Measurements from ENCODE around the gene TSPAN3. TPM values are rescaled to one million over a fixed set of nuclear protein-coding genes. Genes with fewer than 3 reads are reported as not detected.

Gene TSPAN3
- total RNA-seq, 1 experiment from 2014 or later: 237 TPM

DNA sequence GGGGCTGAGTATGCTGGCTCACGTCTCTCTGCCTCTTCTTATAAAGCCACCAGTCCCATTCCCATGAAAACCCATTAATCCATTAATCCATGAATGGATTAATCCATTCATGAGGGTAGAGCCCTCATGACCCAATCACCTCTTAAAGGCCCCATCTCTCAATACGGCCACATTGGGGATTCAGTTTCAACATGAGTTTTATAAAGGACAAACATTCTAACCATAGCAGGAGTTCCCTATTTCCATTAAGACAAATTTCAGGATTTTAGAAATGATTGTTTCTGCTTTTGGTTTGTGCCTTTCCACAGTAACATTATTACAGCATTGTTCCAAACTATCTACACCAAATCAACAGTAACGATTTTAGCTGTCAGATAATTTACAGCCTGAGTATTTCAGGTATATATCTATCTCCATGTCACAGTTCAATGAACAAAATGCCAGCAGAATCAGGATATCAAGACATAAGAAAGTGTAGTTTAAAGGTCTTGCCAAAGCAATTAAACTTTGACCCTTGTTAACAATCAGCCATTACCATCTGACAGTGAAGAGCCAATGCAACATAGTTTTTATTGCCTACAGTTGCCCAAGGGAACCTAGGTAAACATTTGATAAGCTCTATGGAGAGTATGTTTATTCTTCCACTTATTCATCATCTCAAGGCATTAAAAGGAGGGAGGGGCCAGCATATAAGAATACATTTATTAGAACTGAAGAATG is 3.8 kb downstream of the TSPAN3 start:
- Histone ChIP-seq H3K36me3 (ENCODE audit: control insufficient read depth, insufficient read depth, low read length) (no peaks in the 10 kb centered on the region; the same call in 1 of the 2 replicates), H3K9me3 (no peaks in the 10 kb centered on the region), H3K4me3 (ENCODE audit: low read depth, low read length) (no peak overlapping the region), H3K27me3 (replicated peaks; ENCODE audit: control insufficient read depth, insufficient read depth, low read length) (no peaks in the 10 kb centered on the region), H3K4me1 (peaks cover 47% of the 10 kb centered on the region)
- CTCF ChIA-PET: interaction anchor here (0.7 kb wide), 1 partner anchor 35 kb away, joined by 3 read pairs; no protein-coding TSS in a partner anchor
- TF ChIP-seq, protein P1, sequence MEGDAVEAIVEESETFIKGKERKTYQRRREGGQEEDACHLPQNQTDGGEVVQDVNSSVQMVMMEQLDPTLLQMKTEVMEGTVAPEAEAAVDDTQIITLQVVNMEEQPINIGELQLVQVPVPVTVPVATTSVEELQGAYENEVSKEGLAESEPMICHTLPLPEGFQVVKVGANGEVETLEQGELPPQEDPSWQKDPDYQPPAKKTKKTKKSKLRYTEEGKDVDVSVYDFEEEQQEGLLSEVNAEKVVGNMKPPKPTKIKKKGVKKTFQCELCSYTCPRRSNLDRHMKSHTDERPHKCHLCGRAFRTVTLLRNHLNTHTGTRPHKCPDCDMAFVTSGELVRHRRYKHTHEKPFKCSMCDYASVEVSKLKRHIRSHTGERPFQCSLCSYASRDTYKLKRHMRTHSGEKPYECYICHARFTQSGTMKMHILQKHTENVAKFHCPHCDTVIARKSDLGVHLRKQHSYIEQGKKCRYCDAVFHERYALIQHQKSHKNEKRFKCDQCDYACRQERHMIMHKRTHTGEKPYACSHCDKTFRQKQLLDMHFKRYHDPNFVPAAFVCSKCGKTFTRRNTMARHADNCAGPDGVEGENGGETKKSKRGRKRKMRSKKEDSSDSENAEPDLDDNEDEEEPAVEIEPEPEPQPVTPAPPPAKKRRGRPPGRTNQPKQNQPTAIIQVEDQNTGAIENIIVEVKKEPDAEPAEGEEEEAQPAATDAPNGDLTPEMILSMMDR (IDR thresholded peaks at IDR 0.05; ENCODE audit: insufficient read depth in 1 of 2, low read depth in 1 of 2, low read length in 1 of 2, severe bottlenecking in 1 of 2, unreplicated experiment in 1 of 2): no peak
- Mint-ChIP-seq H3K4me1 (ENCODE audit: low read depth, unreplicated experiment) (peaks cover 53% of the 10 kb centered on the region), H3K9me3 (ENCODE audit: unreplicated experiment) (no peaks in the 10 kb centered on the region), H3K4me3 (ENCODE audit: unreplicated experiment) (peak overlapping the region; percentile 64), H3K36me3 (ENCODE audit: insufficient read depth, unreplicated experiment) (peaks cover 17% of the 10 kb centered on the region), H3K27me3 (ENCODE audit: insufficient read depth, unreplicated experiment) (no peaks in the 10 kb centered on the region), H3K27ac (ENCODE audit: unreplicated experiment) (peak overlapping the region; percentile 80)
- BruUV-seq (replicated peaks): no TSS peak
- POLR2A ChIA-PET: no interaction called here
- intact Hi-C loops (cut with micrococcal nuclease; ENCODE audit: unreplicated experiment): loop anchor here (1.0 kb wide), 2 partner anchors 10 to 35 kb away; no protein-coding TSS in a partner anchor
- peak in 1 of 2 experiments; percentile 75 for DNase-seq

DNA sequence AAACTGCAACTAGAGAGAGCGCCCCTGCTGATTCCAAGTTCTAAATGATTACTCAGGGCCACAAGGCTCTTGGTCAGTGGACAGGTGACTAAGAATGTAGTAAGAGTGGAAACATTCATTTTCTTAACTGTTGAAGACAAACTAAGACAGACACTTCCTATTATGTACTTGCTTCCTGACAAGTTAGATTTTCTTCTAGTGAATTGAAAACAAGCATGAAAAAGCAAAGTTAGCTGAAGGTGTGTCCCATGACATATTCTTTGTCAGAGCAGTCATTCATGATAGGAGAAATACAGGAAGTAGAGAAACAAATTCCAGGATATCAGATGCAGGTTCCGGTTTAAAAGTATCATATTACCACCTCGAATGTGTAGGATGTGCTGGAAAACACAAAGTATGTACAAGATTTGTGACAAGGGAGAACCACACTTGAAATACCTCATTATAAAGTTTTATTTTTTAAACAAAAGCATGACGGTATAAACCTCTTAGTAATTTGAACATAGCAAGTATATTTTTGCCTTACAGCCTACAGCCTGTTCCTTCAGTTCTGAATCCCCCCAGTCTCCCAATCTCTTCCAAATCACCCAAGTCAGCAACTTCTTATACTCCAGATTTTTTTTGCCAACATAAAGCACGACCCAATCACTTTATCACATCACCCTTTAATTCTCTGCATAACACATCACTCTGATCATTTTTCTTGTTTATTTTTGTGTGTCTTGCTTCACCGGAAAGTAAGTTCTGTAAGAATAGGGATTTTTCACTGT is 6.2 kb downstream of the TSPAN3 start:
- H3K27me3 ChIP-seq (replicated peaks; ENCODE audit: control insufficient read depth, insufficient read depth, low read length): no peaks in the 10 kb centered on the region
- no peak overlapping the region for H3K4me3 ChIP-seq (ENCODE audit: low read depth, low read length)
- Mint-ChIP-seq H3K27ac (ENCODE audit: unreplicated experiment) (peak overlapping the region; percentile 29), H3K4me3 (ENCODE audit: unreplicated experiment) (no peak overlapping the region), H3K27me3 (ENCODE audit: insufficient read depth, unreplicated experiment) (no peaks in the 10 kb centered on the region), H3K36me3 (ENCODE audit: insufficient read depth, unreplicated experiment) (peaks cover 17% of the 10 kb centered on the region), H3K9me3 (ENCODE audit: unreplicated experiment) (no peaks in the 10 kb centered on the region), H3K4me1 (ENCODE audit: low read depth, unreplicated experiment) (peaks cover 40% of the 10 kb centered on the region)
- TF ChIP-seq, protein P1 (IDR thresholded peaks at IDR 0.05; ENCODE audit: insufficient read depth in 1 of 2, low read depth in 1 of 2, low read length in 1 of 2, severe bottlenecking in 1 of 2, unreplicated experiment in 1 of 2): no peak
- intact Hi-C loops (cut with micrococcal nuclease; ENCODE audit: unreplicated experiment): no loop called here
- CTCF ChIA-PET: interaction anchor here (0.7 kb wide), 1 partner anchor 42 kb away, joined by 3 read pairs; no protein-coding TSS in a partner anchor
- DNase-seq: no peak
- no peaks in the 10 kb centered on the region; the same call in 1 of the 2 replicates for H3K36me3 ChIP-seq (ENCODE audit: control insufficient read depth, insufficient read depth, low read length)
- peaks cover 41% of the 10 kb centered on the region for H3K4me1 ChIP-seq
- no TSS peak for BruUV-seq (replicated peaks)
- no peaks in the 10 kb centered on the region for H3K9me3 ChIP-seq
- POLR2A ChIA-PET: no interaction called here

DNA sequence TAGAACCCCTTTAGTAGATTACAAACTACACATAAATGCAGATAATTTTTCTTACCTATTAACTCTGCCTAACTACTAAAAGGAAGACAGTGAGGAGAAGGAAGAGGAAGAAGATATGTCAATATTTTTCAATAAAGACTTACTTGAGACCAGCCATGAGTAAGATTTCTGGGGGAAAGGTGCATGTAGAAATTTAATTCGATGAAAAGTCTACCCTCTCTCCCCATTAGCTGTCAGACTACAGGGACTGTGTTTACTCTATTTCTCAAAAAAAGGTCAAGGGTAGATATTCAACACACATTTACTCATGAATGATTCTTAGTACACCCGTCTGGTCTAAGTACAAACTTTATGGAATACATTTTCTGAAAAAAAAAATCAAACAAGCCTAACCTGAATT is 6.8 kb downstream of the TSPAN3 start:
- intact Hi-C loops (cut with micrococcal nuclease; ENCODE audit: unreplicated experiment): no loop called here
- Mint-ChIP-seq H3K27me3 (ENCODE audit: insufficient read depth, unreplicated experiment) (no peaks in the 10 kb centered on the region), H3K9me3 (ENCODE audit: unreplicated experiment) (no peaks in the 10 kb centered on the region), H3K27ac (ENCODE audit: unreplicated experiment) (no peak overlapping the region), H3K4me1 (ENCODE audit: low read depth, unreplicated experiment) (peaks cover 35% of the 10 kb centered on the region), H3K4me3 (ENCODE audit: unreplicated experiment) (no peak overlapping the region), H3K36me3 (ENCODE audit: insufficient read depth, unreplicated experiment) (peaks cover 17% of the 10 kb centered on the region)
- peaks cover 42% of the 10 kb centered on the region for H3K4me1 ChIP-seq
- H3K9me3 ChIP-seq: no peaks in the 10 kb centered on the region
- TF ChIP-seq, protein P1 (IDR thresholded peaks at IDR 0.05; ENCODE audit: insufficient read depth in 1 of 2, low read depth in 1 of 2, low read length in 1 of 2, severe bottlenecking in 1 of 2, unreplicated experiment in 1 of 2): no peak
- CTCF ChIA-PET: interaction anchor here (0.7 kb wide), 1 partner anchor 43 kb away, joined by 3 read pairs; no protein-coding TSS in a partner anchor
- no TSS peak for BruUV-seq (replicated peaks)
- no peaks in the 10 kb centered on the region for H3K27me3 ChIP-seq (replicated peaks; ENCODE audit: control insufficient read depth, insufficient read depth, low read length)
- H3K36me3 ChIP-seq (ENCODE audit: control insufficient read depth, insufficient read depth, low read length): no peaks in the 10 kb centered on the region; the same call in 1 of the 2 replicates
- no peak for DNase-seq
- no peak overlapping the region for H3K4me3 ChIP-seq (ENCODE audit: low read depth, low read length)
- POLR2A ChIA-PET: no interaction called here

All from Caco-2 (cell line).